EH (cell line): ENCODE data around the gene UBD.

Experiments used
- DNase-seq: peaks from one replicate; pipeline ENCODE4 v3.0.0-alpha.2; 2015; ENCODE audit warnings: low read depth

The UBD gene

DNA sequence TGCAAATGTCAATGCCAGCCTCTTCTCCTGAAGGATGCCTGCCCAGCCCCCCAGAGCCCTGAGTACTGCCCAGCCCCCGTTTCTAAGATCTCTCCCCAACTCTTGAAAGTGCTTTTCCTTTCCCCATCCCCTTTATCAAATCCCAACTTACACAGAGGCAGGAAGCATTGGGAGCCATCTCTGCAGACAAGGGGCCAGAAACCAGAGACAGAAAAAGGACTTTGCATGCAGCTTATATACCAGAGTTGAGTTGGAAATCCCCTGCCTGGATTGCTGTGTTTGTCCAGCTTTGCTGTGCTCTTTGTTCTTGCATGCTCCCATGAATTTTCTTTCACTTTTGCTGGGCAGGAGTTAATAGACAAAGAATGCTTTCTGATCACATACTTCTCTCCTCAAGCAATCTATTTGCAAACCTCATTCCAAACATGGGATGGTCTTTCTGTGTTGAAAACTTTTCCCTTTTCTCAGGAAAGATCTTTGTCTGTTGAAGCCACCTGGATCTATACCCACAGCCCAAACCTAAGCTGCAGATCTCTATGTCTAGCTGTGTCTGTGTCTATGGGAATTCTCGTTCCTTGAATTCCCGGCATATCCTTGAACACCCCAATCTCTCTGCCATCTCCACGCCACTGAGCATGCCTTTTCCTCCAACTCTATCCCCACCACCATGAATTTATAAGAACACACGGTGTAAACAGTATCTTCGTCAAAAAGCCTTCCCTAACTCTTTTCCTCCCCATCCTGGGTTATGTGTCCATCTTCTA lies at the start of gene UBD:
Gene UBD (minus strand): TSS at position 209 of the 764 bp plus-strand sequence. CDS start 31 bp downstream, at position 178.
- DNase-seq: no peak

DNA sequence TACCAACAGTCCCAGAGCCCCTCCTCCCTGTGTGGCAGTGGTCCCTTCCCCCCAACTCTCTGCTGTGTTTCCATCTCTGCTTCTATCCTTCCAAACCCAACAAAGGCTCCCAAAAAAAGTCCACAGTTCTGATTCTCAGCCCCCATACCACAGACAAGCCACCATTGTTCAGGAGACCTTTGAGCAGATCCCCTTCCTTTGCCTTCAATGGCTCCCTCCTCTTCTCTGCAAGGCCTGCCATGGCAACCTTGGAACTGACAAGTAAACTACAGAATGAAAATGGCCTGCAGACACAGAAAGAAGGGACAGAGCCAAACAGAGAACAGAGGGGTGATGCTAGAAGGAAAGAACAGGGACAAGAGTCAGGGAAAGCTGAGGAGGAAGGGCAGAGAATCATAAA lies 48.6 kb upstream of the UBD start:
- DNase-seq: no peak

DNA sequence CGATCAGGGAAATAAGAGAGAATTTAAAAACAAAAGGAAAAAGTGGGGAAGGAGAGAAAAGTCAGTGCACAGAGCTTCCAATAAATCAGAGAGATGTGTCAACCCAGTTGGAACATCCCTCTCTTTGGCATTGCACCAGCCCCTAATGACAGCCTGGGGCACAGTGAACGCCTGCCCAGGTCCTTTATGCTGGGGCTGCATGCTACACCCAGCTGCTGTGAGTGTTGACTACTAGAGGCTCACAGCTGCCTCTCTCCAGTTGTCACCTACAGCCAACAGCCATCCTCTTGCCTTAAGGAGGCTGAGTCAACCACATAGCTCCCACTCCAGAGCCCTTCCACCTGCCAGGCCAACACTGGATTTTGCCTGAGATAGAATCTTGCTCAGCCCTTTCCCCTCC lies 44.4 kb upstream of the UBD start:
- no peak for DNase-seq

DNA sequence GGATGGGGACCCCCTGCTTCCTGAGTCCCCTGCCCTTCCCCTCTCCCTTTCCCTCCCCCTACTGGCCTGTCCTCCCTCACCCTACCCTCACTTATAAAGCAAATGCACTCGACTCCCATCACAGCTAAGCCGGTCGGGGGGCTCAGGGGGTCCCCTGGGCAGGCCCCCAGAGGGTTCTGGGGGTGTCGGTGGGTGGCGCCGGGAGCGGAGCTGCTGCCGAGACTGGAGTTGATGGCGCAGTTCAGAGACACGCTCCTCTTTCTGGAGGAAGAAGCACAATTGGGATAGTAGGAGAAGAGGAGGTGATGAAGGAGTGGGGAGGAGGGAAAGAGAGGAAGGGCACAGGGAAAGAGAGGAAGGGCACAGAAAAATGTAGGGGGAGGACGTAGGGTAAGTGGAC lies 43.9 kb upstream of the UBD start:
- no peak for DNase-seq

DNA sequence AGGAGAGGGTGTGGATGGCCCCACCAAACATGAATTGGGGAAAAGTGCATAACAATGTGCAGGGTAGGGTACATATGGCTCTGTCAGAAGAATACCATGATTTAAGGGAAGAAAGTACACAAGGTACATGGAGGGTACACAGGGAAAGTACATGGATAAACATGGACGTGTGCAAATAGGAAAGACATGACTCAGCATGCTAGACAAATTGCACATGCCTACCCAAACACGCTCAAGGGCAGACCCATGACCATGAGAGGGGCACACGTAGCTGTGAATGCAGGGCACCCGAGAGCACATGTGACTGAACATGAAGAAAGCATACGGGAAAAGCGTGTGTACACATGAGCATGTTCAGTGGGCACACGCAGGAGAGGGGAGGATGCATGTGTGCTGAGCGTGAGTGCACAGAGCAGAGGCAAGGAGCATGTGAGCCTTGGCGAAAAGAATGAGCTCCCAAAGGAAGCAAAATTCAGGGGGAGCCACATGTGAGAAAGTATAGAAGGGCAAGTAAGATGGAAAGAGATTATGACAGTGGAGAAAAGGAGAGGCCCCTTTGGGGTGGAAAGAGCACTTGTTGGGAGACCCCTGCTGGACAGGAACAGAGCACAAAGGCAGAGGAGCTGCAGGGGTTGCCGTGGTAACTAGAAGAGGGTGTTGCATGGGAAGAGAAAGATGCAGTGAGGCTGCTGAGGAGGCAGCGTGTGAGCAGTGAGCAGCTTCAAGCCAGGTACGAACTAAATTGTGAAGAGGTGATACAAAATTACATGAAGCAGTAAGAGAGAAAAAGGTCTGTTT lies 43.2 kb upstream of the UBD start:
- DNase-seq: peak; percentile 46

DNA sequence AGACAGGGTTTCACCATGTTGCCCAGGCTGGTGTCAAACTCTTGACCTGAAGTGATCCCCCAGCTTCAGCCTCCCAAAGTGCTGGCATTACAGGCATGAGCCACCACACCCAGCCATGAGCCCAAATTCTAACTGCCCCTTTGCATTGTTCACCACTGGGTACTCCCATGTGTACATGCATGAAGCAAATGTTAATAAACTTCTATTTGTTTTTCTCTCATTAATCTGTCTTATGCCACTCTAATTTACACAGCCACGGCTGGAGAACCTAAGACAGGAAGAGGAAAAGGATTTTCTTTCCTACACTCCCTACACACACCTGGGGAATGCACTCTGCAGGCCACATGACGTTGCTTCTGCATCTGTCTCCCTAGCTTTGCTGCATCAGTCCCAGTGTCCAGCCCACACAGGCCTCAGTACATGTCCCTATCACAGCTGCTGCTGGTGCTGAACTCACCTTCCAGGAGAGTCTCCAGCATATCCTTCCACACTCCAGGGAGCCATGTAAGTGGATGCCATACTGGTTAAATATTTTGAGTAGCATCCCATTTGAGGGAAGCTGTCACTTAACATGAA lies 38.7 kb upstream of the UBD start:
- DNase-seq: no peak

DNA sequence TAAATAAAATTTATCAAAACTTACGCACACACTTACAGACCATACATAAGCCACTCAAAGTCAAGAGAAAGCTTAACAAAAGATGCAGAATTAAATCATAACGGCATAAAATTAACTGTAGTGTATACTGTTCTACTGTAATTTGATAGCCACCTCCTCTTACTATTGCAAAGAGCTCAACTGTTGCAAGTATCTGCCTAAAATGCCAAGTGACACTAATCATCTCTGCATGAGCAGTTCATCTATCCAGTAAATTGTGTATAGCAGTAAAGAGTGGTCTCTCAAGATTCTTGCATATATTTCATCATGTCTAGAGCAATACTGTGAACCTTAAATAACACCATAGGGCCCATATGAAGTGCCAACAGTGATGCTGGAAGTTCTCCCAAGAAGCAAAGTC lies 37.7 kb upstream of the UBD start:
- DNase-seq: peak; percentile 13

DNA sequence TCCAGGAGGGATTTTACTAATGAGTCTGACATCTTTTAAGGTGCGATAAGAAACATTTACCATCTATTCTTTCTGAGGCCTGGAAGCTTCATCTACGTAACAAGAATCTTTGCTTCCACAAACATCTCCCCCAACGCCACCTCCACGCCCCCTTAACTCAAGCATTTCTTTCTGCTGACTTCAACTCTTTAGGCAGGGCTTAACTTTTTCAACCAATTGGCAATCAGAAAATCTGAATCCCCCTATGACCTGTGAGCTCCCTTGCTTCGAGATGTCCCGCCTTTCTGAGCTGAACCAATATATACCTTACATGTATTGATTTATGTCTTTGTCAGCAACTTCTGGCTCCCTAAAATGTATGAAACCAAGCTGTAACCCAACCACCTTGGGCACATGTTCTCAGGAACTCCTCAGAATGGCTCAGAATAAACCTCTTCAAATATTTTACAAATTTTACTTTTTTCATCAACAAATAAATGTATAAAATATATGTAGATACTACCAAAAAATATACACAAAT lies 36.9 kb upstream of the UBD start:
- no peak for DNase-seq

DNA sequence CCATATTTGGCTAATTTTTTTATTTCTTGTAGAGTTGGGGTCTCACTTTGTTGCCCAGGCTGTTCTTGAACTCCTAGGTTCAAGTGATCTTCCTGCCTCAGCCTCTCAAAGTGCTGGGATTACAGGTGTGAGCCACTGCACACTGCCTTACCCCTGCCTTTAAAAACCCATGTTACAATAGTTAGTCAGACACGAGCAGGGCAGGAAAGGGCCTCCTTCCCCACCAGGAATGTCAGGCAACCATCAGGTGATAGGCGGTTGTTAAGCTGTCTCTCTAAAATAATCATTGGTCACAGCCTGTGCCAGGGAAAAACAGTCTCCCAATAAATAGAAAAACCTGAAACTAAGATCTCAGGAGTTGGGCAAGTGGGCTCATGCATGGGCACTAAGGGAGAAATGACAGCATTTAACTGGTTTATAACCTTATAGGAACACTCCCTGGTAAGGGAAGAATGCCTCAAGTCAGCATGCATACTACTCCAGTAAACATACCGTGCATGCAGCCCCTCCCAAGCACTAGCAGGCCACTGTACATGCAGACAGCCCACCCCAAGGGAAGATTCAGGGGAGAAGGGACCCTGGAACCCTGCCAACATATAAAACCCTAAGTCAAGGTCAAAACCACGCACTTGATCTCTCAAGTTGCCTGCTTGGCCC lies 33.8 kb upstream of the UBD start:
- no peak for DNase-seq

DNA sequence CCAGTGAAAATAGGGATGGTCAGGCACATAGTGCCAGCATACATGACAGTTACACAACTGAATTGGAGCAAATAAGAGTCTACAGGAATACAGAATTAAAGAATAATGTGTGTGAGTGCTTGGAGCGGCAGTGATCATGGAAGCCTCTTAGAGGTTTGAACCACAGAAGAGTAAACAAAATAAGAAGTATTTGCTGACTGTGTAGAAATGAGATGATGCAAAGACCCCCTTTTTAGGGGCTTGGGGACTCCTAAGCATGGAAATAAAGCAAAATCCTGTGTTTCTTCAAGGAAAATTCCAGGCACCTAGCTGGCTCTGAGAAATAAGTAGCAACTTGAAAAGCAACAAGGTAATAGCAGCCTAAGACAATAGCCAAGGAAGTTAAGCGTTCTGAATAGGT lies 32.1 kb upstream of the UBD start:
- DNase-seq: no peak

DNA sequence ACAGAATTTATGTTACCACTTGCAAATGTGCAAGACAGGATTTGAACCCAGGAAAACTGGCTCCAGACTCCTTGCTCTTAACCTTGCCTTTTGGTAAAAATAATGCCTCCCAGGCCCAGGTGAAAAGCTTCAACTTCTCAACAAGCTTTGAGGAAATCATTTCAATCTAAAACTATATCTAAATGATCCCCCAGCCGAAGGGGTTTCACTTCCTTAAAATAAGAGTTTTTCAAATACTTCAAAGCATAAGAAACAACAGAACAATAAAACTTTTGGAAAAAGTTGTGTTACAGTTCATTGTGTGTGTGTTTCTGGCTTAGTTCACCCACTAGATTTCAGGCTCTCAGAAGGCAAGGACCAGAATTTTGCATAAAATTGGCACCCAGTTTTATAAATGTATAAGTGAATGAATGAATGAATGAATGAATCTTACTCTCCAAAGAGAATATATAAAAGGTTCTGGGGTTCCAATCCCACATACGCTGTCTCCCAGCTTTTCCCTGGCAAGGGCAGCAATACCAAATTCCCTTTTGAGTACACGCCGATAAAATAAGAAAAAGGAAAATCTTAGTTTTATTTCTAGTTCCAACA lies 30.8 kb upstream of the UBD start:
- DNase-seq: no peak

DNA sequence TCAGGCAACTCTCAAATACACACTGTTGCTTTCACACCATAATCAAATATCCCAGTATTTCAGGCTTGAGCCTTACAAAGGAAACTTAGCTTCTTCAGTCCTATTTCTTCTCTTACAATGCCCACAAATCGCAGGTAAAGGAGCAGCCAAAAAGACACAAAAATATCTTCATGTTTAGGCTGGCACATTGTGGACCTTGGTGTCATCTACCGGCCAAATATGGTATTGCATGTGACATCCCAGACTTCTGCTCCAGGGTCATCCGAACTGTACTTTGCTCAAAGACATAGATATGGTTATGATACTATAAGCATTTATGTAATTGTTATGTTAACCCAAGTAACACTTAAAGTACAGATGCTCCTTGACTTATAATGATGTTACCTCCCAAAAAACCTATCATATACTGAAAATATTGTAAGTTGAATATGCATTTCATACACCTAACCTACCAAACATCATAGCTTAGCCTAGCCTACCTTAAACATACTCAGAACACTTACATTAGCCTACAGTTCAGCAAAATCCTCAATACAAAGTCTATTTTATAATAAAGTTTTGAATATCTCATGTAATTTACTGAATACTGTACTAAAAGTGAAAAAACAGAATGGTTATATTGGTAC lies 30.0 kb upstream of the UBD start:
- DNase-seq: peak; percentile 51

DNA sequence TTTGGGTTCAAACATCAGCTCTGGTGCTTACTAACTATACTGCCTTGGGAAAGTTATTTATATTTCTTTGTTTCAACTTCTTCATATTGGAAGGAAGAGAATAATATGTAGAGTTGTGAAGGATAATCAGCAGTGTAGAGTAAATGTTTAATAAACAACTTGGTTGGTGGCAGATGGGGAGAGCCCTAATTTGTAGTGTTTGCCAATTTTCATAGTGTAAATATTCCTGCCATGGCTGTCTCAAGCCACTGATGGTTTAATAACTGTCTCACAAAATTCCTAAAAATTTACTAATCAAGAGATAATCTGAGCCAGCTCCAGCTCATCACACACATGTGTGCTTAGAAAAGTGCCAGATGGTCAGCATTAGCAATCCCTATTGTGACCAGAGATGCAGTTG lies 25.3 kb upstream of the UBD start, which contains the start of gene OR2H2:
Gene OR2H2 (plus strand): TSS at position 301 of the 400 bp plus-strand sequence. CDS start 2,824 bp downstream, outside the sequence.
- no peak for DNase-seq

DNA sequence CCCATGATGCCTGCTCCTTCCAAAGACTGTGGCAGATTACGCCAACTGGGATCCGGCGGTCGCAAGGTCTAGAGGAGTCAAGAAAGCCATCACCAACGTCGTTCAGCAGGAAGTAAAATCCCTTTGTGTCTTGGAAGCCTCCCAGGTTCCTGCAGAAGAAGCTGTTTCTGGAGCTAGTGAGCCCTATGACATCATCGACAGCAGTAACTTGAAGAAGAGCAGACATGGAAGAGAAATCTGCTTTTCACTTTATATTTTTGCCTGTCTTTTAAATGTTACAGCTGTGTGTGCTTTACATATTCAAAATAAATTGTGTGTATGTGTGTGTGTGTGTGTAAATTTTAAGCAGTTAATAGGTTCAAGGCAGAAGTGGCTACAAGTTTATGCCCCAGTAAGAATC lies 18.0 kb upstream of the UBD start:
- DNase-seq: no peak

DNA sequence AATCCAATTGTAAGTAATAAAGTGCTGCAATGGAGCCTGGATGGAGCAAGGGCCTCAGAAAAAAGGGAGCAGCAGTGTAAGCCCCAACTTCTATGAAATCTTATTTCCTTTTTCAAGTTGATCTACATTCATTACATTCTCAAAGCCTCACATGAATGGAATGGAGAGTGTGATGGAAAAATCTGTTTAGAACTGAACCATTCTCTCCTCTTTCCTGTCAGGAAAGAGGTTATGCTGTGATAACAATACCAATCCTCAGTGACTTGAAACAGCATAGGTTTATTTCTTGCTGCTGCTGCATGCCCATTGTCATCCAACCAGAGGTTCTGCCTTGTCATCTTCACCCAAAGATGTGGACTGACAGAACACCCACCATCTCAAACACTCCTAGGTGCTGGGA lies 16.5 kb upstream of the UBD start:
- DNase-seq: no peak

DNA sequence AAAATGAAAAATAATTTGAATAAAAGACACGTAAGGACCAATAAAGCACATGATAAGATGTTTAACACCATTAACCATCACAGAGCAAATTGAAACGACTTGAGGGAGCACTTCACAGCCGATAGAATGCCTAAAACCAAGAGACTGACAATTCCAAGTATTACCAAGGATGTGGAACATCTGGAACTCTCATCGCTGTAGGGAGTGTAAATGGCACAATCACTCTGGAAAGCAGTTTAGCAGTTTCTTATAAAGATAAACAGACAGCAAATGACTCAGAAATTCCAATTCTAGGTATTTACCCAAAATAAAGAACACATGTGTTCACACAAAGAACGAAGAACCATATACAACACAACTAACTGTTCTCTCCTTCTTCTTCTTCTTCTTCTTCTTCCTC lies 8.5 kb upstream of the UBD start:
- no peak for DNase-seq

DNA sequence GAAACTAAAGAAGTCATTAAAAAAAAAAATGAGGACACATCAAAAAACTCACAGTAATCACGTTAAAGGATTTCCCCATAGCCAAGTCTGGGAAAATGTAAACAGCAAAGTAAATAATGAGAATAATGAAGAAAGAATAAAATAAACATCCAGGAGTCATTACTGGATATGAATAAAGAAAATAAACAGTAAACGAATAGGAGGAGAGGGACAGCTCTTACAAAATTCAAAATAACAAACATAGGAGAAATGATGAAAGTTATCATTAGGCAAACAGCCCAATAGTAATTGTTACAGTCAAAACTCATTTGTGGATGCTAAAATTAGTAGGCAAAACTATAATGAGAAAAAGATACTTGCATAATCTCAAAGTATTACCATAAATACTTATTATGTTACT lies 8.0 kb upstream of the UBD start:
- no peak for DNase-seq

DNA sequence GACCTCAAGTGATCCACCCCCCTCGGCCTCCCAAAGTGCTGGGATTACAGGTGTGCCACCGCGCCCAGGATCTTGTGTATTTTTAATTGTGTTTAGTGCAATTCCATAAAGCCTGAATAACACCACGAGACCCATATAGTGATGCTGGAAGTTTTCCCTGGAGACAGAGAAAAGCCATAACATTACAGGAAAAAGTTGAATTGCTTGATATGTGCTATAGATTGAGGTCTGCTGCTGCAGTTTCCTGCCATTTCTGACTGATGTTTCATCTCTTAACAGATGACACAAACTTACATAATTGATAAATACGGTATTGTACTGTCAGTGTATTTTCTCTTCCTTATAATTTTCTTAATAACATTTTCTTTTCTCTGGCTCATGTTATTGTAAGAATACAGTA lies 7.3 kb upstream of the UBD start:
- DNase-seq: no peak

DNA sequence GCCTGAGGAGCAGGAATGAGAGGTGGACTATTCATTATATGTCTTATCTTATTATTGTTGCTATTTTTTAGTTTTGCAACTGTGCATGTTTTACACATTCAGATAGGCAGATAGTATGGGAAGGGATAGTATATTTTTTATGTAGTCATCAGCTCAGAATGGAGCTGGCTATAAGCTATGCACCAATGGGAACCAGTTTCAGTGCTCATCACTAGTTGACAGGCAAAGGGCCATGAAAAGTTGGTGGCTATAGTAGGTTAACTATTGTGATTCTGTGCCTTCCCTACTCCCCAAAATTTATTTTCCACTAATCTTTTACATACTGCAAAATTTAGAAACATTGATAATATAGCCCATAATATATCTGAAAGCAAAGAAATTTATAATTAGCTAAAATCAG lies 5.3 kb upstream of the UBD start:
- DNase-seq: no peak

DNA sequence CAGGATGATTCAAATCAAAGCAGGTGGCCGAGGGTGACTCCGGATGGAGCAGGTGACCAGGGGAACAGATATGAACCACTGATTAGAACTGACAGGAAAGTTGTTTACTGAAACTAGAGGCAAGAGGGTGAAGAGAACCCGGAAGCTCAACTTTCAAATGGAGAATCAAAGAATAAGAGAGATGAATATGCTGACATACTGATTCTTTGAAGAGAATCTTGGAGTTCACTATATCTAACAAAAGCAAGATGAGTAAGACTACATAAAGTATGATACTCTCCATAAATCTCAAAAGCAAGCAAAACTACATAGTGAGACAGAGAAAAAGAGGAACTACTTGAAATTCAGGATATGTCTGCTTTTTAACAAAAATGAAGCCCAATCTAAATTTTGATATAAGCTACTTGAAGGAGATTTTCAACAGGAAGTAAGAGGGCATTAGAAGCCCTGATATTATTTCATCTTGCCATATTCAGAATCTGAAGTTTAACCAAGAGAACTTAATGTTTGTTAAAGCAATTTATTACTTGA lies 4.0 kb upstream of the UBD start:
- no peak for DNase-seq

DNA sequence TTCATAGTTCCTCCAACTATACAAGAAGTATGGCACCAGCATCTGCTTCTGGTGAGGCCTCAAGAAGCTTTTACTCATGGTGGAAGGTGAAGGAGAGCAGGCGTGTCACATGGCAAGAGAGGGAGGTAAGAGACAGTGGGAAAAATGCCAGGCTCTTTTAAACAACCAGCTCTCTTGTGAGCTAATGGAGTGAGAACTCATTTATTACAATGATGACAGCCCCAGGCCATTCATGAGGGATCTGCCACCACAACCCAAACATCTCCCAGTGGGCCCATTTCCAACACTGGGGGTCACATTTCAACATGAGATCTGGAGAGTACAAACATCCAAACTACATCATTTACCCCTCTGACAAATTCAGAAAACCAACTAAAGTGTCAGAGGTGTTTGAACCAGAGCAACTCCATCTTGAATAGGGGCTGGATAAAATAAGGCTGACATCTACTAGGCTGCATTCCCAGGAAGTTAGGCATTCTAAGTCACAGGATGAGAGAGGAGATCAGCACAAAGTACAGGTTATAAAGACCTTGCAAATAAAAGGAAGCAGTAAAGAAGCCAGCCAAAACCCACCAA lies 2.2 kb upstream of the UBD start:
- no peak for DNase-seq
